HCT116 (cell line): ENCODE measurements around the gene OR8G1. TPM values are rescaled to one million over a fixed set of nuclear protein-coding genes. Genes with fewer than 3 reads are reported as not detected.

ENCODE experiments used
- ATAC-seq: fragments of 200-7000 bp; cut with Tn5 transposase; 2 replicates; pipeline ENCODE4 v1.9.1; 2020; ENCODE audit warnings: mild to moderate bottlenecking, moderate library complexity
- BruUV-seq: library from RNA; stranded (reverse); fragments of 400-500 nt; replicated peaks from 2 replicates; lab custom pipeline; 2021; lab: Mats Ljungman, UMichigan
- CTCF ChIA-PET: fragments of 300-600 bp; sonication (Branson Sonifier 250); formaldehyde crosslinking; loops from one replicate; lab custom pipeline; 2021; ENCODE audit warnings: antibody characterized with exemption; lab: Charles Lee
- POLR2A ChIA-PET: fragments of 300-600, 350-600 bp; sonication (Branson Sonifier 250); formaldehyde crosslinking; loops from one replicate; lab custom pipeline; 2021; ENCODE audit warnings: antibody characterized with exemption; lab: Charles Lee
- RAD21 ChIA-PET, 2 experiments: fragments of 300-600 bp; sonication (Branson Sonifier 250); formaldehyde crosslinking; loops; one replicate each; lab custom pipeline; 2023; ENCODE audit warnings: low total read pairs in 2 of 2; ENCODE audit not compliant: uncharacterized antibody in 2 of 2, unreplicated experiment in 2 of 2, low non-redundant PET in 1 of 2; lab: Charles Lee
- DNase-seq: peaks from one replicate; pipeline ENCODE4 v3.0.0-alpha.2; 2010; ENCODE audit warnings: low read depth, low spot score
- H2AFZ ChIP-seq: fragments of 200-600 bp; shearing (Covaris generic), sonication (generic); 2 replicates; pipeline ENCODE4 v1.6.1; 2017; ENCODE audit warnings: low read depth, mixed run types, mixed read lengths, antibody characterized with exemption, low read length; ENCODE audit not compliant: poor library complexity, severe bottlenecking
- H3K27ac ChIP-seq: 2 replicates; pipeline ENCODE4 v1.5.1; 2012; ENCODE audit warnings: low read depth, low read length
- H3K27me3 ChIP-seq: fragments of 200-600 bp; sonication (generic); 2 replicates; pipeline ENCODE4 v1.6.1; 2016; ENCODE audit warnings: mixed run types, low read length, mixed read lengths; ENCODE audit not compliant: insufficient read depth
- H3K36me3 ChIP-seq, 2 experiments: fragments of 200-500 bp in 1 of 2; fragments of 200-600 bp in 1 of 2; sonication (Bioruptor generic) in 1 of 2; sonication (generic) in 1 of 2; 2 replicates each; pipeline versions ENCODE4 v1.5.1 to v1.6.1; 2014 to 2016; ENCODE audit warnings: low read length in 2 of 2, inconsistent platforms in 1 of 2, mixed read lengths in 1 of 2, mixed run types in 1 of 2; ENCODE audit not compliant: insufficient read depth in 2 of 2, control insufficient read depth in 1 of 2
- H3K4me1 ChIP-seq, 2 experiments: fragments of 200-600 bp in 1 of 2; sonication (generic) in 1 of 2; 2 replicates each; pipeline versions ENCODE4 v1.5.1 to v1.6.1; 2012 to 2017; ENCODE audit warnings: low read length in 2 of 2, inconsistent platforms in 1 of 2, mild to moderate bottlenecking in 1 of 2, mixed read lengths in 1 of 2, mixed run types in 1 of 2, moderate library complexity in 1 of 2; ENCODE audit not compliant: insufficient read depth in 2 of 2, control insufficient read depth in 1 of 2
- H3K4me2 ChIP-seq: fragments of 200-600 bp; sonication (generic); 2 replicates; pipeline ENCODE4 v1.6.1; 2017; ENCODE audit warnings: mixed run types, low read length, mixed read lengths
- H3K4me3 ChIP-seq, 2 experiments: fragments of 200-600 bp in 1 of 2; sonication (generic) in 1 of 2; replicated peaks in 1 of 2; 2 replicates each; pipeline ENCODE4 v1.5.1; 2011 to 2016; ENCODE audit warnings: low read length in 2 of 2, control low read depth in 1 of 2, low read depth in 1 of 2, mild to moderate bottlenecking in 1 of 2, mixed read lengths in 1 of 2, mixed run types in 1 of 2
- H3K79me2 ChIP-seq: fragments of 200-600 bp; sonication (generic); 2 replicates; pipeline ENCODE4 v1.6.1; 2017; ENCODE audit warnings: mild to moderate bottlenecking, mixed run types, low read length, moderate library complexity, mixed read lengths; ENCODE audit not compliant: insufficient read depth
- H3K9ac ChIP-seq: fragments of 200-600 bp; sonication (generic); 2 replicates; pipeline ENCODE4 v1.6.1; 2016; ENCODE audit warnings: low read length, mixed read lengths
- H3K9me2 ChIP-seq: fragments of 200-600 bp; sonication (generic), shearing (Covaris generic); 2 replicates; pipeline ENCODE4 v1.6.1; 2017; ENCODE audit warnings: mixed run types, mild to moderate bottlenecking, moderate library complexity; ENCODE audit not compliant: insufficient read depth
- H3K9me3 ChIP-seq, 2 experiments: fragments of 200-500 bp in 1 of 2; fragments of 200-600 bp in 1 of 2; sonication (Bioruptor generic) in 1 of 2; sonication (generic) in 1 of 2; 2 replicates each; pipeline ENCODE4 v1.6.1; 2014 to 2017; ENCODE audit warnings: low read length in 2 of 2, mixed read lengths in 2 of 2, inconsistent platforms in 1 of 2, low read depth in 1 of 2, mild to moderate bottlenecking in 1 of 2, mixed run types in 1 of 2, moderate library complexity in 1 of 2; ENCODE audit not compliant: control insufficient read depth in 1 of 2, insufficient read depth in 1 of 2
- H4K20me1 ChIP-seq: fragments of 200-600 bp; sonication (generic), shearing (Covaris generic); 2 replicates; pipeline ENCODE4 v1.6.1; 2017; ENCODE audit warnings: mixed run types, mild to moderate bottlenecking, moderate library complexity; ENCODE audit not compliant: insufficient read depth
- CBX3 ChIP-seq: IDR thresholded peaks from 2 replicates; pipeline ENCODE4 v1.6.1; 2012; ENCODE audit warnings: low read depth
- EGR1 ChIP-seq: IDR thresholded peaks from 2 replicates; pipeline ENCODE4 v1.6.1; 2012; ENCODE audit warnings: low read depth
- ELF1 ChIP-seq: IDR thresholded peaks from 2 replicates; pipeline ENCODE4 v1.6.1; 2012; ENCODE audit warnings: low read depth, borderline replicate concordance
- EZH2 ChIP-seq: fragments of 200-600 bp; sonication (generic); IDR thresholded peaks from 2 replicates; pipeline ENCODE4 v1.6.1; 2017; ENCODE audit warnings: antibody characterized with exemption, mixed run types
- JUND ChIP-seq: IDR thresholded peaks from 2 replicates; pipeline ENCODE4 v1.6.1; 2012
- POLR2A ChIP-seq: IDR thresholded peaks from 2 replicates; pipeline ENCODE4 v1.7.0; 2011; ENCODE audit warnings: borderline replicate concordance; ENCODE audit not compliant: insufficient read depth, insufficient read length; ENCODE audit errors: extremely low read depth
- POLR2AphosphoS5 ChIP-seq: IDR thresholded peaks from 2 replicates; pipeline ENCODE4 v1.6.1; 2011; ENCODE audit warnings: mild to moderate bottlenecking, low read depth, low read length, moderate library complexity
- SIN3A ChIP-seq: IDR thresholded peaks from 2 replicates; pipeline ENCODE4 v1.6.1; 2012; ENCODE audit warnings: low read depth
- SP1 ChIP-seq: IDR thresholded peaks from 2 replicates; pipeline ENCODE4 v1.6.1; 2012; ENCODE audit warnings: low read depth
- SRF ChIP-seq: IDR thresholded peaks from 2 replicates; pipeline ENCODE4 v1.6.1; 2012; ENCODE audit warnings: low read depth
- TCF7L2 ChIP-seq: IDR thresholded peaks from 2 replicates; pipeline ENCODE4 v1.7.0; 2011; ENCODE audit warnings: borderline replicate concordance, inconsistent platforms; ENCODE audit not compliant: insufficient read depth, insufficient read length; ENCODE audit errors: extremely low read depth
- YY1 ChIP-seq: IDR thresholded peaks from 2 replicates; pipeline ENCODE4 v1.6.1; 2011; ENCODE audit warnings: low read length, low read depth, moderate library complexity, mild to moderate bottlenecking; ENCODE audit not compliant: insufficient replicate concordance; ENCODE audit errors: extremely low read depth
- ZNF274 ChIP-seq: fragments of 200-500 bp; sonication (Bioruptor generic); IDR thresholded peaks from 2 replicates; pipeline ENCODE4 v1.6.1; 2014; ENCODE audit warnings: mild to moderate bottlenecking, low read depth, low read length, inconsistent platforms
- intact Hi-C: fragments of 100-400 bp; cut with micrococcal nuclease; formaldehyde crosslinking; loops from 2 replicates; pipeline ENCODE4 v1.10.0; 2022
- total RNA-seq: library from RNA; stranded (reverse); gene quantifications from one replicate; pipeline ENCODE4 v1.2.1, GENCODE V29; 2021; ENCODE audit not compliant: unreplicated experiment
- TF ChIP-seq, protein P1 (sequence below): IDR thresholded peaks from 2 replicates; pipeline ENCODE4 v1.6.1; 2011; ENCODE audit warnings: mild to moderate bottlenecking, low read length, moderate library complexity; ENCODE audit not compliant: insufficient replicate concordance; ENCODE audit errors: extremely low read depth
- TF ChIP-seq, protein P2 (sequence below): IDR thresholded peaks from 2 replicates; pipeline ENCODE4 v1.6.1; 2012; ENCODE audit warnings: low read depth

The OR8G1 gene
- total RNA-seq, 1 experiment from 2014 or later: not detected

DNA sequence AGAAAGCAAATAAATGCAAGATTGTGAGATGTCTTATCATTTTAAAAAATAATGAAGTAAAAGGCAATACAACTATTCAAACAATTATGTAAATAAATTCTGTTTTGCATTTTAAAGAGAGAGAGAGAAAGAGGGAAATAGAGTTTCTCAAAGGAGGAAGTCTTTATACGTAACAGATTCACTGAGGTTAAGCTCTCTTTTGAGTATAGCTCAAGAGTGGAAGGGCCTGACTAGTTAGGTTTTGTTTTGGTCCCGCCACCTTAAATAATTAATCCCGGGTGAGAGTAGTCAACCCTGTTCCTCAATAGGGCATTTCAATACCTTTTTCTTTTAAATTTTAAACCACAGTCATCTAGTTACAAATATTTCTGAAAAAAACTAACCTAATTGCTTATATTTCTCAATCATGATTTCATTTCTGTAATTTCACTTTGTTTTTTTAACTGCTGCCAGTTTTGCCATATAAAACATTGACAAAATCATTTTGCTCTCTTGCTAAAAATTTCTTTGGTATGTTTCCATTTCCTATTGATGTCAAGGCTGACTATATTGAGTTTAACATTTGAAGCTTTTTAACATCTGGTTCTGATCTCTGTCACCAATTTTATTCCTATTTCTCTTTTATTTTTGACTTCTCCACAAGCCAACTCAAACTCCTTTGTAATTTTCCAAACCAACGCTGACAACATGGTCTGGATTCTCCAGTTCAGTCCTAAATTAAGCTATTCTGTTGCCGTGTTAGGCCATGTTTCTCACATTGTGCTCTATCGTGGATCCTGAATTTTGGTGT lies 47.5 kb upstream of the OR8G1 start:
- H3K36me3 ChIP-seq: no peaks in the 10 kb centered on the region
- no peaks in the 10 kb centered on the region for H4K20me1 ChIP-seq
- CTCF ChIA-PET: interaction anchor here (2.7 to 3.0 kb wide), 2 partner anchors 121 to 124 kb away, joined by 11 to 26 read pairs; no protein-coding TSS in a partner anchor
- RAD21 ChIA-PET: no interaction called here
- ATAC-seq (no peak), DNase-seq (no peak)
- POLR2A ChIA-PET: no interaction called here
- H3K4me3 ChIP-seq: no peak overlapping the region
- BruUV-seq: no TSS peak
- H3K9me3 ChIP-seq: no peaks in the 10 kb centered on the region
- intact Hi-C loops: no loop called here
- no peak overlapping the region for H3K9ac ChIP-seq
- H3K4me1 ChIP-seq: no peaks in the 10 kb centered on the region
- no peaks in the 10 kb centered on the region for H3K79me2 ChIP-seq
- H3K4me2 ChIP-seq: no peak overlapping the region
- TF ChIP-seq JUND: no peak
- TF ChIP-seq POLR2A: no peak
- no peak for TF ChIP-seq TCF7L2
- no peak for TF ChIP-seq ELF1
- TF ChIP-seq, protein P1, sequence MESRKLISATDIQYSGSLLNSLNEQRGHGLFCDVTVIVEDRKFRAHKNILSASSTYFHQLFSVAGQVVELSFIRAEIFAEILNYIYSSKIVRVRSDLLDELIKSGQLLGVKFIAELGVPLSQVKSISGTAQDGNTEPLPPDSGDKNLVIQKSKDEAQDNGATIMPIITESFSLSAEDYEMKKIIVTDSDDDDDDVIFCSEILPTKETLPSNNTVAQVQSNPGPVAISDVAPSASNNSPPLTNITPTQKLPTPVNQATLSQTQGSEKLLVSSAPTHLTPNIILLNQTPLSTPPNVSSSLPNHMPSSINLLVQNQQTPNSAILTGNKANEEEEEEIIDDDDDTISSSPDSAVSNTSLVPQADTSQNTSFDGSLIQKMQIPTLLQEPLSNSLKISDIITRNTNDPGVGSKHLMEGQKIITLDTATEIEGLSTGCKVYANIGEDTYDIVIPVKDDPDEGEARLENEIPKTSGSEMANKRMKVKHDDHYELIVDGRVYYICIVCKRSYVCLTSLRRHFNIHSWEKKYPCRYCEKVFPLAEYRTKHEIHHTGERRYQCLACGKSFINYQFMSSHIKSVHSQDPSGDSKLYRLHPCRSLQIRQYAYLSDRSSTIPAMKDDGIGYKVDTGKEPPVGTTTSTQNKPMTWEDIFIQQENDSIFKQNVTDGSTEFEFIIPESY: no peak
- TF ChIP-seq SIN3A: no peak
- no peak for TF ChIP-seq CBX3
- no peak for TF ChIP-seq ZNF274
- TF ChIP-seq SRF: no peak
- no peak for TF ChIP-seq POLR2AphosphoS5
- TF ChIP-seq, protein P2, sequence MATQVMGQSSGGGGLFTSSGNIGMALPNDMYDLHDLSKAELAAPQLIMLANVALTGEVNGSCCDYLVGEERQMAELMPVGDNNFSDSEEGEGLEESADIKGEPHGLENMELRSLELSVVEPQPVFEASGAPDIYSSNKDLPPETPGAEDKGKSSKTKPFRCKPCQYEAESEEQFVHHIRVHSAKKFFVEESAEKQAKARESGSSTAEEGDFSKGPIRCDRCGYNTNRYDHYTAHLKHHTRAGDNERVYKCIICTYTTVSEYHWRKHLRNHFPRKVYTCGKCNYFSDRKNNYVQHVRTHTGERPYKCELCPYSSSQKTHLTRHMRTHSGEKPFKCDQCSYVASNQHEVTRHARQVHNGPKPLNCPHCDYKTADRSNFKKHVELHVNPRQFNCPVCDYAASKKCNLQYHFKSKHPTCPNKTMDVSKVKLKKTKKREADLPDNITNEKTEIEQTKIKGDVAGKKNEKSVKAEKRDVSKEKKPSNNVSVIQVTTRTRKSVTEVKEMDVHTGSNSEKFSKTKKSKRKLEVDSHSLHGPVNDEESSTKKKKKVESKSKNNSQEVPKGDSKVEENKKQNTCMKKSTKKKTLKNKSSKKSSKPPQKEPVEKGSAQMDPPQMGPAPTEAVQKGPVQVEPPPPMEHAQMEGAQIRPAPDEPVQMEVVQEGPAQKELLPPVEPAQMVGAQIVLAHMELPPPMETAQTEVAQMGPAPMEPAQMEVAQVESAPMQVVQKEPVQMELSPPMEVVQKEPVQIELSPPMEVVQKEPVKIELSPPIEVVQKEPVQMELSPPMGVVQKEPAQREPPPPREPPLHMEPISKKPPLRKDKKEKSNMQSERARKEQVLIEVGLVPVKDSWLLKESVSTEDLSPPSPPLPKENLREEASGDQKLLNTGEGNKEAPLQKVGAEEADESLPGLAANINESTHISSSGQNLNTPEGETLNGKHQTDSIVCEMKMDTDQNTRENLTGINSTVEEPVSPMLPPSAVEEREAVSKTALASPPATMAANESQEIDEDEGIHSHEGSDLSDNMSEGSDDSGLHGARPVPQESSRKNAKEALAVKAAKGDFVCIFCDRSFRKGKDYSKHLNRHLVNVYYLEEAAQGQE: no peak
- TF ChIP-seq EZH2: no peak
- TF ChIP-seq EGR1: no peak
- TF ChIP-seq SP1: no peak
- no peak for TF ChIP-seq YY1
- no peak overlapping the region for H3K27ac ChIP-seq
- H3K9me2 ChIP-seq: no peaks in the 10 kb centered on the region
- no peak overlapping the region for H2AFZ ChIP-seq
- peaks cover 33% of the 10 kb centered on the region for H3K27me3 ChIP-seq
